ENCODE measurements around the gene ABRAXAS1.

GRCh38 chr4:83527671-83528070, 42.8 kb upstream of the ABRAXAS1 start:
- TF ChIP-seq CTCF (IDR thresholded peaks at IDR 0.05) (no peak), POLR2A (IDR thresholded peaks at IDR 0.05) (no peak)

Measured in body of pancreas (tissue), 4 donors.